Activated CD8-positive, alpha-beta memory T cell treated with anti-CD3 and anti-CD28 coated beads, Interleukin-2, amount 50 U/mL, for 4 hours (primary cell): ENCODE measurements around the gene REEP5.
A peak's percentile ranks its signal among the peaks of the same experiment; 100 is the strongest.
"Not testable (repeated sequence)": the region's sequence is repeated elsewhere in the genome, so short reads cannot be mapped to it uniquely, and the experiment has no call there.

Experiments
- DNase-seq: peaks from one replicate; pipeline ENCODE4 v3.0.0-alpha.2; 2020

Gene REEP5

GRCh38 chr5:112883192-112883591 is 38.8 kb downstream of the REEP5 start:
- no peak for DNase-seq

GRCh38 chr5:112880219-112880964 is 41.6 kb downstream of the REEP5 start:
- DNase-seq = no peak

GRCh38 chr5:112878760-112879159 is 43.3 kb downstream of the REEP5 start:
- DNase-seq = peak; percentile 47

GRCh38 chr5:112878101-112878500 is 43.9 kb downstream of the REEP5 start:
- DNase-seq = no peak

- DNase-seq = no peak
These were observed 45.7 kb downstream of the REEP5 start for GRCh38 chr5:112876362-112876761.

- DNase-seq = no peak
These were observed 51.1 kb downstream of the REEP5 start for GRCh38 chr5:112870966-112871365.

GRCh38 chr5:112869948-112870347 is 52.1 kb downstream of the REEP5 start:
- no peak for DNase-seq

- DNase-seq = no peak
These were observed 54.6 kb downstream of the REEP5 start for GRCh38 chr5:112867411-112867810.

GRCh38 chr5:112866739-112867138 is 55.3 kb downstream of the REEP5 start:
- no peak for DNase-seq

GRCh38 chr5:112865128-112865527 is 56.9 kb downstream of the REEP5 start:
- DNase-seq = no peak

GRCh38 chr5:112863549-112863948 is 58.5 kb downstream of the REEP5 start:
- DNase-seq = no peak

- DNase-seq = no peak
These were observed 59.9 kb downstream of the REEP5 start for GRCh38 chr5:112862085-112862484.

- DNase-seq = no peak
These were observed 60.4 kb downstream of the REEP5 start for GRCh38 chr5:112861638-112861985.

GRCh38 chr5:112860929-112861637 is 60.9 kb downstream of the REEP5 start, which contains the start of gene SRP19:
Gene SRP19 (plus strand): TSS chr5:112861287. CDS start chr5:112861377, 90 bp downstream.
- DNase-seq = peak; percentile 88

GRCh38 chr5:112860571-112860928 is 61.5 kb downstream of the REEP5 start:
- DNase-seq = not testable (repeated sequence)

GRCh38 chr5:112857866-112858265 is 64.2 kb downstream of the REEP5 start:
- no peak for DNase-seq

GRCh38 chr5:112854651-112855050 is 67.4 kb downstream of the REEP5 start:
- DNase-seq = no peak

- DNase-seq = no peak
These were observed 72.1 kb downstream of the REEP5 start for GRCh38 chr5:112849912-112850311.

- no peak for DNase-seq
These were observed 73.8 kb downstream of the REEP5 start for GRCh38 chr5:112848116-112848811.

GRCh38 chr5:112847306-112847705 is 74.7 kb downstream of the REEP5 start:
- DNase-seq = no peak

- DNase-seq = no peak
These were observed 75.5 kb downstream of the REEP5 start for GRCh38 chr5:112846556-112846955.

- no peak for DNase-seq
These were observed 77.5 kb downstream of the REEP5 start for GRCh38 chr5:112844489-112844888.

- DNase-seq = no peak
These were observed 88.1 kb downstream of the REEP5 start for GRCh38 chr5:112833971-112834370.

- no peak for DNase-seq
These were observed 91.6 kb downstream of the REEP5 start for GRCh38 chr5:112830378-112830777.
